Activated CD8-positive, alpha-beta memory T cell treated with anti-CD3 and anti-CD28 coated beads, Interleukin-2, amount 50 U/mL, for 4 hours (primary cell): ENCODE measurements around the gene KIAA1549.
"Not testable (repeated sequence)": the region's sequence is repeated elsewhere in the genome, so short reads cannot be mapped to it uniquely, and the experiment has no call there.

Source experiments
- DNase-seq: peaks from one replicate; pipeline ENCODE4 v3.0.0-alpha.2; 2020

KIAA1549 gene

DNA sequence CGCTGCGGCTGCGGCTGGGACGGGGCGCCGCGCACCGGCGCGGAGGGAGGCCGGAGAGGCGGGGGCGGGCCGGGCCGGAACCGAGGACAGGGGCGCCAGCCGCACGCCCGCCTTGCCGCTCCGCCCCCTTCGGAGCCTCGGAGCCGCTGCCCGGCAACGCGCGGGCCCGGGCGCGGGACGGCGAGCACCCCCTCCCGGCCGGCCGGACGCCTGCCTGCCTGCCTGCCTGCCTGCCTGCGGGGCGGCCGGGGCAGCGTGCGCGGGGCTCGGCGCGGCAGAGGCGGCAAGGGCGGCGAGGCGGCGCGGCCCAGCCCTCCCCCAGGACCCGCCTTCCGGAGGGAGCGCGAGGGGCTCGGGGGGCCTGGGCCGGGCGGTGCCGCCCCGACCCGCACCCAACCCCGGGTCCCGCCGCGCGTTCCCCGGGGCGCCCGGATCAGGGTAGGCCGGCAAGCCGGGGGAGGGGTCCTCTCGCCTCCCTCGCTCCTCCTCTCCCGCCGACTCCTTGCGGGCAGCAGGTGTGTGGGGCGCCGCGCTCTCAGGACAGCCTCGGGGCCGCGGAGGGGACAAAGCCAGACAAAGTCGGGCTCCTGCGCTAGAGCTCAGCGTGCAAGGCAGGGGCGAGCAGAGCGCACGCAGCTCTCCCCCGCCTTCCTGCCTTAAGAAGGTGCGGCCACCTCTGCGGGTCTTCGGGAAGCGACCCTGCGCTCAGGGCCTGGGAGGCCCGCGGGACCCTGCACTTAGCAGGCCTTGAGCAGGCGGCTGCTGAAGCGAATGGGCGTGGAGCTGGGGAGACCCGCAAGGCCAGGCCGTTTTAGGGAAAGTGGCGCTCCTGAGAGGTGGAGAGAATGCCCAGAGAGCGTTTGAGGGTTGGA is at the start of gene KIAA1549:
Gene KIAA1549 (minus strand): TSS at position 58 of the 872 bp plus-strand sequence. CDS start 120 bp downstream, outside the sequence.
- peak; percentile 55 for DNase-seq

GRCh38 chr7:139029353-139029752 is 48.2 kb upstream of the KIAA1549 start:
- DNase-seq: no peak

- DNase-seq: no peak
These were observed 45.4 kb upstream of the KIAA1549 start for GRCh38 chr7:139026551-139026950.

DNA sequence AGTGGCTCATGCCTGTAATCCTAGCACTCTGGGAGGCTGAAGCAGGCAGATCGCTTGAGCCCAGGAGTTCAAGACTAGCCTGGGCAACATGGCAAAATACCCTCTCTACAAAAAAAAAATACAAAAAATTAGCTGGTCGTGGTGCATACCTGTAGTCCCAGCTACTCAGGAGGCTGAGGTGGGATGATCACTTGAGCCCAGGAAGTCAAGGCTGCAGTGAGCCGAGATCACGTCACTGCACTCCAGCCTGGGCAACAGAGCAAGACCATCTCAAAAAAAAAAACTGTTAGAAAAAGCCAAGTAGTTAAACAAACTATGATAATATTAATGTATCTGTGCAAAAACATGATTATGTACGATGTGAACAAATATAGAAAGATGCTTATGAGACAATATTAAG is 44.7 kb upstream of the KIAA1549 start:
- not testable (repeated sequence) for DNase-seq

DNA sequence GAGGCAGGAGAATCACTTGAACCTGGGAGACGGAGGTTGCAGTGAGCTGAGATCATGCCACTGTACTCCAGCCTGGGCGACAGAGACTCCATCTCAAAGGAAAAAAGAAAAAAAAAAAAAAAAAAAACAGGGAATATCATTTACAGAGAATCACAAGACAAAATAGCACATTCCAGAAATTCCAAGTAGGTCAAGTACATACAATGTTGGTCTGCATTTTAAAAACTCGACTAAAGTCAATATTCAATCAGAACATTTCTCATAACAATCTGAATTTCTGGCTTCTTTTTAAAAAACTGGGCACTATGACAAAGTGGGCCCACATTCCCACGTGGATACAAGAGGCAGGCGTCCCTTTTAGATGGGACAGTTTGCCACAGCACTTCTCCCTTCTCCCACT is 41.9 kb upstream of the KIAA1549 start:
- DNase-seq: no peak

DNA sequence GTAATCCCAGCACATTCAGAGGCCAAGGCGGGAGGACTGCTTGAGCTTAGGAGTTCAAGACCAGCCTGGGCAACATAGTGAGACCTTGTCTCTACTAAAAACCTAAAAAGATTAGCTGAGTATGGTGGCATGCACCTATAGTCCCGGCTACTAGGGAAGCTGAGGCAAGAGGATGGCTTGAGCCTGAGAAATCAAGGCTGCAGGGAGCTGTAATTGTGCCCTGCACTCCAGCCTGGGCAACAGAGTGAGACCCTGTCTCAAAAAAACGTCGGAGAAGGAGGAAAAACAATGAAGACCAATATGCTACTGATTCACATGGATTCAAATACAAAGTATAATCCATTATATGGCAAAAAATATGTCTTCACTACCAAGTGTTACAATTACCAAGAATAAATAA is 41.1 kb upstream of the KIAA1549 start:
- no peak for DNase-seq

- no peak for DNase-seq
These were observed 37.7 kb upstream of the KIAA1549 start for GRCh38 chr7:139018910-139019309.

DNA sequence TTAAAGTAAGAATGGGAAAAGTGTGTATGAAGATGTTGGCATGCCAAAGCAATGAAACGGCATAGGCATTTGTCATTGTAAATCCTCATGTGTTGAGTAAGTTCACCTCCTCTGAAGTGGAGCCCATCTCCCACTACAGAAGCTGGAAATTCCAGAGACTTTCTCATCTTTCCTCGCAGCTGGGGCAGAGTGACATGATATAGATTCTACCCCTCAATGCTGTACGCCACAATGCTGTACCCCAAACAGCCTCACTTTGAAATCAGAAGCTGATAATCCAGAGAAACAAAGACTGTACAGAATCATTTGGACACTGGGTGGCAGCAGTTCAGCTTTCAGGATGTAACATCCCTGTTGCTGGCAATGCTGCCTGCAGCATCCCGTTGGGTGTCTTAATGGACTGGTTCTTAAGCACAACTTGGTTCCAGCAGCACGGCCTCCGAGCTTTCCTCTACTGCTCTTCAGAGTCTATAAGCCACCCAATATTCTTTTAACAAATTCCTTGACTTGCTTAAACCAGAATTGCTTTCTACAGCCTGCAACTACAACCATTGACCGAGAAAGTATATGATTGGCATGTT is 35.8 kb upstream of the KIAA1549 start:
- peak; percentile 69 for DNase-seq

DNA sequence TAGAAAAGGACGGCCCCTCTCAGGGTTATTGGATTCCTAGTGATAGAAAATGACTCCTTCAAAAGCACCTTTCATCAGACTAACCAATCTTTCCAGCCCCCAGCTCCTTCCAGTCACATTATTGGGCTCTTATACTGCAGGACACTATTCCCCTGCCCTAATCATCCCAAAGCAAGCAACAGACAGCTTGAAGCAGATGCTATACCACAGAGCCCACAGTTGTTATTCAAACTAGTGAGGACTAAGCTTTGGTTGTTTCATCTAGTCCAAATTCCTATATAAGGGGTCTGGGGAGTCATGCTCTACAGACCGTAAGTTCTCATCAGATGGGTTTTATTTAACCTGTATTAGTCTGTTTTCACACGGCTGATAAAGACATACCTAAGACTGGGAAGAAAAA is 30.2 kb upstream of the KIAA1549 start:
- no peak for DNase-seq

DNA sequence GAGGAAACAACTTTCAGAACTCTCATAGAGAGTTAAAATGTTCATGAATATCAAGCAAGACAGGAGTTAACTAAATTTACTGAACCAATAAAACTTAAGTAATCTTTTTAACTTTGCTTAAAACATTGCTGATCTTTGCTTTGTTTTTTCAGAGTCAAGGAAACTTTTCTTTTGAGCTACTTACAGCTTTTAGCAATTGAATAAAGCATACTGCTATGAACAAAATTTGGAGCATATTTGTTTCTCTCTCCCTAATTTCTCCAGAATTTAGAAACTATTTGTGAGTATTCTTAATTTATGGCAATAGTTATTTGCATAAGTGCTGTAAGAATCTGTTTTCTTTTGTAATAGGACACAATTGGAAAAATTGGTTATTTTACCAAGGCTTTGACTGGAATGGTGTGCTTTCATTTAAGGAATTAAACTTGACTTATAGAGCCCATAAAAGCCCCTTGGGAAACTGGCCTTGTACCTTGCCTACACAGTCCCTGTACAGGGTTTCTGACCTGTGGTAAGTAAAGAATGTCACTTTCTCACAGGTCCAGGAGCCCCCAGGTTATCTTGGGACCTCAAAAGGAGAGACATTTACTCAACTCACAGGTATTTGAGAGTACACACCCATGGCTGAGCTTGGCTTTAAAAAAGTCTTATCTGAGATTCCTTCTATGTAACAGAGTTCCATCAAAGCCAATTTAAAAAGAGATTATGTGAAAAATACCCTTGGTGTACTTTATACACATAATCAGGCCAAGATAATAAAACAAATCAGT is 23.3 kb upstream of the KIAA1549 start:
- no peak for DNase-seq

- DNase-seq: no peak
These were observed 18.2 kb upstream of the KIAA1549 start for GRCh38 chr7:138999414-138999813.

DNA sequence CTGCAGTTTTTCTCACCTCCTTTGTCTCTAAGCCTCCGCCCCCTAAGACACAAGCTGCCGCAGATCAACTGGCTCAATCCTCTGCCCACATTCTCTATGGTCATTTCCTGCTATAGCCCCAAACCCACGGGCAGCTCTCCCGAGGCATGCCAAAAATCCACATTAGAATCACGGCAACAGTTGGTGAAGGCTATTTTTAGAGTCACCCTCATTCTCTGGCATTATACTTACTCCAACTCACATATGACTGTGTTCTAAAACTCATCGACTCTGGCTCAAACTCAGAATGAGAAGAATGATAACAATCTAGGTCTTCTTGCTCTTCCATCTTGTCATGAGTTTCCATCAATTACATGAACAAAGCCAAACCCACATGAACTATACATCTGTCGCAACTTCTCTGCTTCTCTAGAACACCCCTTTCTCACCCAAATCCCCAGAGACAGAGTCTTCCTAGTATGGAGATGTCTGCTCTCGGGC is 10.9 kb upstream of the KIAA1549 start:
- no peak for DNase-seq

- DNase-seq: no peak
These were observed 6.5 kb upstream of the KIAA1549 start for GRCh38 chr7:138987686-138988085.

DNA sequence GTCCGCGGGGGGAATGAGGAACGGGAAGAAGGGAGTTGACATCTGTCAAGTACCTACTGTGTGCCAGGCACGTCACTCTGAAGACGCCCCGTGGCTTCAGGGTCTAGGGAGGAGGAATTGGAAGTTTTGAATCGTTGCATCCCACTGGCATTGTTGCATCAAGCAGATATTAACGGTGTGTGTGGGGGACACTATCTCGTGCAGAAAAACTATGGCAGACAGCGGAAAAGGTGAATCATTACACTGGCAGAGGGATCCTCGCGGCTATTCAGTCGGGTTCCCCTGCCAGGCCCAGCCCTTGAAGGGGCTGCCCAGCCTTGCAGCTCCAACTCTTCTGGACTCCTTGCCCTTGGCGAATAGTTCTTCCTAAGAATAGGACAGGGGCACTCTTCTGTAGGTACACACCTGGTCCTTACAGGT is 1.0 kb upstream of the KIAA1549 start:
- DNase-seq: no peak

- DNase-seq: no peak
These were observed 462 bp downstream of the KIAA1549 start for GRCh38 chr7:138980563-138981291.

GRCh38 chr7:138979988-138980562 is 1.1 kb downstream of the KIAA1549 start:
- no peak for DNase-seq

DNA sequence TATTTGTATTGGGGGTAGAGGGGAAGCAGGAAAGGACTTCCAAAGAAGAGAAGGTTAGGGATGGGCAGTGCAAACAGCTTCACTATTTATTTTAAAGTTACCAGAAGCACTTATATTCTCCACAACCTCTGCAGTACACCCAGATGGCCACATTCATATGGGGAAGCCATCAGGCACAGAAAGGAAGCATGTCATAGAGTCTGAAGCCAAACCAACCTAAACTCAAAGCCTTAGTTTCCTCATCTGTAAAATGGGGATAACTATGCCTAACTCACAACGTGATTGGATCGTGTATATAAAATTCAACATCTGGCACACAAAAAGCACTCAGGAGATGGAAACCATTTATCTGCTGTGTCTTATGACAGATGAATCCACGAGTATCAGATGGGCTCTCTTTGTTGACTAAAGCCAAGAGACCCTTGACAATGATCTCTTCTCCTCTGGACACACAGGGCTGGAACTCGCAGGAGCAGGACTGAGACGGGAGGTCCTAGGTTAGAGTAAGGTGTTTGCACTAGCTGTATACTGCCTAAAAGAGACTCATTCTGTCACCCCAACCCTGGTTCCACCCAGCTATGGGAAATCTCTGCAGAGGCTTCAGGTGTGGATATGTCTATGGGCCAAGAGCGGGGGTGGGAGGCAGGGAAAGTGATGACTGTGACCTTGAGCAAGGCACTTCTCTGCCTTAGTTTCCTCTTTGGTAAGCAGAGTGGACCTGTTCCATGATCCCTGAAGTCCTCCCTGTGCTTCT is 1.8 kb downstream of the KIAA1549 start:
- no peak for DNase-seq

DNA sequence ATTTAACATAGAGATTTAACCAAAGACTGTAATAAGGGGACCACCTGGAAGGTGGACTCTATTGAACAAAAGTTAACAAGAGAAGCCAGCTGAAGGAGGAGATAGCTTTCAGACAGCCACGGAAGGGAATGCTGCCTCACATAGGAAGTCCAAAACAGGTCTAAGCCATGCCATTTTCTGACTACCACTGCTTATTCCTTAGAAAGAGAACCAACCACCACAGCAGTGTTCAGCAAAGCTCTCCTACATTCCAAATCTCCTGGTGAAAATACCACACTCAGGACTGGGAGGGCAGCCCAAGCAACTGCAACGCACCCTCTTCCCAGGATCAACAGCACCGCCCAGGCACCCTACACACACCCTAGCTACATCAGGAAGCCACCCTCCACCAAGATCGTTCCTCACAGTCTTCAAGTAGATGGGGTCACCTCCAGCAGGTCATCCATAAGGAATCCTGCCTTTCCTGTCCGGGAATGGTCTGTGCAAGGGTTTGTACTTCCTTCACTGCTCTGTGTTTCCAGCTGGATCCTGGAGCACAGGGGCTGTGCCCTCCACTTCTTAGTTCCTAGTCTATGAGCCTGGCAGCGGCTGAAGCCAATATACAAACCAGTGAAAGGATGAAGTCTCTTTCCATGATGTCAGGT is 2.5 kb downstream of the KIAA1549 start:
- no peak for DNase-seq

GRCh38 chr7:138976161-138976560 is 5.0 kb downstream of the KIAA1549 start:
- DNase-seq: not testable (repeated sequence)

GRCh38 chr7:138975343-138976104 is 5.7 kb downstream of the KIAA1549 start:
- DNase-seq: no peak
